Measurements from ENCODE around the gene DNM3.

DNA sequence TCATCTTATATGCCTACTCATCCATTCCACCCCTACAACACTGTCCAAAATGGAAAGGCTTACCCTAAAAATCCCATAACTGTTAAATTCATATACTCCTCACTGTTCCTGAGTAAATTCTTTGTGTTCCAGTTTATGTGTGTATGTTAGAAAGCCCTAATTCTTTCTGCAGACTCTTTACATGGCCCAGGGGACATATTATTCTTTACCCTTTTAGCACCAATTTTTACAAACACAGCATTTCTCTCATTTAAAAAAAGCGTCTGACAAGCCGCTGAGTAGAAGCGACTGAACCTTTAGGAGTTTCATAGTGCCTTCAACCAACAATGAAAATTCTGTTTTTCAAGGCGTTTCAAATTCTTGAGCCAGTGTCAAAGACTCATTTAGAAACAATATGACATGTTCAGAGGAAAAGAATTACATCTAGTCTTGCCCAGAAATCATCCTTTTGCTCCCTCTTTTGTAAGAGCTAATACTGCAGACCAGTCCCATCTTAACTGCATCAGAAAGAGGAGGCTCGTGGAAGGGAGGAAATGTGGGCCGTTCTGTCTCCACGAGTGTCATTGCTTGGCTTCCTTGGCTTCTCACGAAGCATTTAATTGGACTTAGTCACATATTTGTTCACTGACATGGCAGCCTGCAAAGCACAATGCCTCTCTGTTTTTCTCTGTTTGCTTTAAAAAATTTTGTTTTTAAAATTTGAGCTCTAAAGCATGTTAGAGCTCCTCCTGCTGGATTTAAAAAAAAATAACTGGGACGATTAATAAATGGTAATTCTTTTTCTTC is 557.9 kb downstream of the DNM3 start:
- TF ChIP-seq CTCF (IDR thresholded peaks at IDR 0.05) = peak; percentile 72
- TF ChIP-seq EZH2 (IDR thresholded peaks at IDR 0.05) = no peak
- no peak for TF ChIP-seq EZH2phosphoT487 (IDR thresholded peaks at IDR 0.05)

Measured in neural progenitor cell (in vitro differentiated cells).